Neural cell (in vitro differentiated cells): ENCODE measurements around the gene ACTR6. TPM values are rescaled to one million over a fixed set of nuclear protein-coding genes. Genes with fewer than 3 reads are reported as not detected.
"Not testable (repeated sequence)": the region's sequence is repeated elsewhere in the genome, so short reads cannot be mapped to it uniquely, and the experiment has no call there.

Experiments used
- H2AFZ ChIP-seq: fragments of 200-600, 300-800 bp; sonication (generic), shearing (Covaris generic); 2 replicates; pipeline ENCODE4 v1.6.0; 2014; ENCODE audit warnings: low read depth, mild to moderate bottlenecking, antibody characterized with exemption, low read length, moderate library complexity
- H3F3A ChIP-seq: fragments of 200-600 bp; shearing (Covaris generic); 2 replicates; pipeline ENCODE4 v1.6.1; 2016; ENCODE audit warnings: mild to moderate bottlenecking, moderate library complexity, mixed read lengths, antibody characterized with exemption, low read length; ENCODE audit not compliant: insufficient read depth, poor library complexity, severe bottlenecking
- H3K27ac ChIP-seq: fragments of 200-600, 300-800 bp; sonication (generic), shearing (Covaris generic); 2 replicates; pipeline ENCODE4 v1.5.1; 2014; ENCODE audit warnings: mild to moderate bottlenecking, low read length, moderate library complexity
- H3K27me3 ChIP-seq: fragments of 300-800, 200-600 bp; sonication (generic), shearing (Covaris generic); 2 replicates; pipeline ENCODE4 v1.6.0; 2014; ENCODE audit warnings: mild to moderate bottlenecking, low read depth, low read length, moderate library complexity; ENCODE audit not compliant: insufficient read depth
- H3K36me3 ChIP-seq: fragments of 300-800, 200-600 bp; sonication (generic), shearing (Covaris generic); 2 replicates; pipeline ENCODE4 v1.5.1; 2014; ENCODE audit warnings: mild to moderate bottlenecking, antibody characterized with exemption, low read length, moderate library complexity; ENCODE audit not compliant: insufficient read depth
- H3K4me2 ChIP-seq: fragments of 300-800, 200-600 bp; sonication (generic), shearing (Covaris generic); 2 replicates; pipeline ENCODE4 v1.6.0; 2014; ENCODE audit warnings: mild to moderate bottlenecking, low read length
- H3K4me3 ChIP-seq: fragments of 300-800, 200-600 bp; sonication (generic), shearing (Covaris generic); 2 replicates; pipeline ENCODE4 v1.5.1; 2014; ENCODE audit warnings: mild to moderate bottlenecking, low read length, moderate library complexity
- H3K79me2 ChIP-seq: fragments of 200-600 bp; shearing (Covaris generic); replicated peaks from 2 replicates; pipeline ENCODE4 v1.6.0; 2014; ENCODE audit warnings: mild to moderate bottlenecking, low read length, moderate library complexity; ENCODE audit not compliant: insufficient read depth
- H3K9ac ChIP-seq: fragments of 300-800, 200-600 bp; sonication (generic), shearing (Covaris generic); 2 replicates; pipeline ENCODE4 v1.6.1; 2016; ENCODE audit warnings: mild to moderate bottlenecking, low read length, mixed read lengths
- H3K9me2 ChIP-seq: fragments of 200-600 bp; shearing (Covaris generic); 2 replicates; pipeline ENCODE4 v1.6.1; 2016; ENCODE audit warnings: mild to moderate bottlenecking, low read length, mixed read lengths; ENCODE audit not compliant: insufficient read depth
- H3K9me3 ChIP-seq: fragments of 200-600, 300-800 bp; sonication (generic), shearing (Covaris generic); 2 replicates; pipeline ENCODE4 v1.6.1; 2016; ENCODE audit warnings: mild to moderate bottlenecking, mixed run types, low read length, moderate library complexity, mixed read lengths
- H4K20me1 ChIP-seq: fragments of 200-600 bp; shearing (Covaris generic); 2 replicates; pipeline ENCODE4 v1.6.1; 2016; ENCODE audit warnings: mild to moderate bottlenecking, mixed run types; ENCODE audit not compliant: insufficient read depth
- CTCF ChIP-seq: fragments of 450-650 bp; IDR thresholded peaks from 2 replicates; pipeline ENCODE4 v1.5.1; 2014; ENCODE audit warnings: antibody characterized with exemption, mild to moderate bottlenecking, moderate library complexity; ENCODE audit not compliant: poor library complexity, severe bottlenecking
- EP300 ChIP-seq: fragments of 450-650 bp; conservative IDR thresholded peaks from 2 replicates; pipeline ENCODE4 v1.6.1; 2014; ENCODE audit warnings: antibody characterized with exemption, mild to moderate bottlenecking, moderate library complexity; ENCODE audit not compliant: poor library complexity, severe bottlenecking
- EZH2 ChIP-seq: fragments of 200-600, 300-800 bp; shearing (Covaris generic), sonication (generic); IDR thresholded peaks from 2 replicates; pipeline ENCODE4 v1.6.1; 2014; ENCODE audit warnings: antibody characterized with exemption, low read length, borderline replicate concordance, mild to moderate bottlenecking; ENCODE audit not compliant: insufficient read depth, poor library complexity, severe bottlenecking
- MXI1 ChIP-seq: fragments of 450-650 bp; conservative IDR thresholded peaks from 2 replicates; pipeline ENCODE4 v1.6.1; 2014; ENCODE audit warnings: antibody characterized with exemption, mild to moderate bottlenecking; ENCODE audit not compliant: poor library complexity, severe bottlenecking
- POLR2AphosphoS5 ChIP-seq: IDR thresholded peaks from 2 replicates; pipeline ENCODE4 v1.6.1; 2012
- RAD21 ChIP-seq: fragments of 450-650 bp; conservative IDR thresholded peaks from 2 replicates; pipeline ENCODE4 v1.6.1; 2014; ENCODE audit warnings: antibody characterized with exemption, mild to moderate bottlenecking, moderate library complexity
- SMC3 ChIP-seq: fragments of 450-650 bp; conservative IDR thresholded peaks from 2 replicates; pipeline ENCODE4 v1.6.1; 2014; ENCODE audit warnings: antibody characterized with exemption, mild to moderate bottlenecking, moderate library complexity; ENCODE audit not compliant: poor library complexity
- TAF1 ChIP-seq: IDR thresholded peaks from 2 replicates; pipeline ENCODE4 v1.6.1; 2012; ENCODE audit warnings: low read depth
- polyA plus RNA-seq: library from polyadenylated mRNA; depleted of rRNA; stranded (reverse); fragments of >200 nt; gene quantifications from 2 replicates; pipeline ENCODE4 v1.2.3, GENCODE V29; 2014
- TF ChIP-seq, protein P1 (sequence below): IDR thresholded peaks from 2 replicates; pipeline ENCODE4 v1.6.1; 2012; ENCODE audit warnings: borderline replicate concordance

ACTR6 gene
- polyA plus RNA-seq, 1 donor from 2014 or later = 128 TPM

DNA sequence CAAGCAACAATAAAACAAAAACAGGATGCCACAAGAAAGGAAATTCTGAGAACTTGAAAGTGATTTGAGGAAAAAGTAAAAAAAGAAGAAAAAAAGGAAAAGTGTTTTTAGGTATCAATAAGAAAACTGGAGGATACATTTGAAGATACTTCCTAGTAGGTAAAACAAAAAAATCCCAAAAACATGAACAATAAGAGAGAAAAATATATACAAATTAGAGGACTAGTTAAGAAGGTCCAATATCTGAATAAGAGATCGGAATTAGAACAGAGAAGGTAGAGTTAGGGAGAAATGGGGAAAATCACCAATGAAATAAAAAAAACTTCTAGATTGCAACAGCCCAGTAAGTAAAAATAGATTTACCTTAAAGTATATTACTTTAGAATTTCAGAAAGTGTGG lies 57.5 kb downstream of the ACTR6 start:
- Histone ChIP-seq H3K27ac (no peak overlapping the region), H3K9me2 (no peaks in the 10 kb centered on the region), H3K9ac (no peak overlapping the region), H3F3A (no peaks in the 10 kb centered on the region), H4K20me1 (no peaks in the 10 kb centered on the region), H3K4me2 (no peak overlapping the region), H3K4me3 (no peak overlapping the region), H3K9me3 (no peaks in the 10 kb centered on the region), H3K79me2 (no peaks in the 10 kb centered on the region), H3K36me3 (no peaks in the 10 kb centered on the region), H3K27me3 (no peaks in the 10 kb centered on the region), H2AFZ (no peak overlapping the region)
- TF ChIP-seq, protein P1, sequence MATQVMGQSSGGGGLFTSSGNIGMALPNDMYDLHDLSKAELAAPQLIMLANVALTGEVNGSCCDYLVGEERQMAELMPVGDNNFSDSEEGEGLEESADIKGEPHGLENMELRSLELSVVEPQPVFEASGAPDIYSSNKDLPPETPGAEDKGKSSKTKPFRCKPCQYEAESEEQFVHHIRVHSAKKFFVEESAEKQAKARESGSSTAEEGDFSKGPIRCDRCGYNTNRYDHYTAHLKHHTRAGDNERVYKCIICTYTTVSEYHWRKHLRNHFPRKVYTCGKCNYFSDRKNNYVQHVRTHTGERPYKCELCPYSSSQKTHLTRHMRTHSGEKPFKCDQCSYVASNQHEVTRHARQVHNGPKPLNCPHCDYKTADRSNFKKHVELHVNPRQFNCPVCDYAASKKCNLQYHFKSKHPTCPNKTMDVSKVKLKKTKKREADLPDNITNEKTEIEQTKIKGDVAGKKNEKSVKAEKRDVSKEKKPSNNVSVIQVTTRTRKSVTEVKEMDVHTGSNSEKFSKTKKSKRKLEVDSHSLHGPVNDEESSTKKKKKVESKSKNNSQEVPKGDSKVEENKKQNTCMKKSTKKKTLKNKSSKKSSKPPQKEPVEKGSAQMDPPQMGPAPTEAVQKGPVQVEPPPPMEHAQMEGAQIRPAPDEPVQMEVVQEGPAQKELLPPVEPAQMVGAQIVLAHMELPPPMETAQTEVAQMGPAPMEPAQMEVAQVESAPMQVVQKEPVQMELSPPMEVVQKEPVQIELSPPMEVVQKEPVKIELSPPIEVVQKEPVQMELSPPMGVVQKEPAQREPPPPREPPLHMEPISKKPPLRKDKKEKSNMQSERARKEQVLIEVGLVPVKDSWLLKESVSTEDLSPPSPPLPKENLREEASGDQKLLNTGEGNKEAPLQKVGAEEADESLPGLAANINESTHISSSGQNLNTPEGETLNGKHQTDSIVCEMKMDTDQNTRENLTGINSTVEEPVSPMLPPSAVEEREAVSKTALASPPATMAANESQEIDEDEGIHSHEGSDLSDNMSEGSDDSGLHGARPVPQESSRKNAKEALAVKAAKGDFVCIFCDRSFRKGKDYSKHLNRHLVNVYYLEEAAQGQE = no peak
- TF ChIP-seq POLR2AphosphoS5 (no peak), TAF1 (no peak), CTCF (no peak), RAD21 (no peak), MXI1 (no peak), EZH2 (no peak), EP300 (no peak), SMC3 (no peak)

DNA sequence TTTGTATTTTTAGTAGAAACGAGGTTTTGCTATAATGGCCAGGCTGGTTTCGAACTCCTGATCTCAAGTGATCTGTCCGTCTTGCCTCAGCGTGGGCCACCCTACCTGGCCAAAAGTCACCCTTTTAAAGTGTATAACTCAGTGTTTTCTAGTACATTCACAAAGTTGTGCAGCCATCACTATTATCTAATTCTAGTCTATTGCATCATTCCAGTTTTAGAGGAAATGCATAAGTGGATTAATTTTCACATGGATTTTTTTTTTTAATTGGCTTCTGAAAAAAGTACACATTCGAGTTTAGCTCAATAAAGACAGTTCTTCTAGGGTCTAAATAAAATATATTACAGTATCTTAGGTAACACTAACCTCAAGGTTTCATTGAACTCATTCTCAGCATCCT lies 62.5 kb downstream of the ACTR6 start:
- H3K9me2 ChIP-seq = no peaks in the 10 kb centered on the region
- H3K9ac ChIP-seq = no peak overlapping the region
- no peaks in the 10 kb centered on the region for H3F3A ChIP-seq
- H3K79me2 ChIP-seq = peaks cover 8% of the 10 kb centered on the region
- H3K4me3 ChIP-seq = no peak overlapping the region
- no peaks in the 10 kb centered on the region for H3K9me3 ChIP-seq
- TF ChIP-seq CTCF (no peak), EZH2 (no peak), RAD21 (no peak), EP300 (no peak), POLR2AphosphoS5 (no peak), MXI1 (no peak), TAF1 (no peak), SMC3 (no peak)
- TF ChIP-seq, protein P1 = no peak
- no peaks in the 10 kb centered on the region for H3K27me3 ChIP-seq
- H3K4me2 ChIP-seq = no peak overlapping the region
- H4K20me1 ChIP-seq = no peaks in the 10 kb centered on the region
- H3K36me3 ChIP-seq = no peaks in the 10 kb centered on the region
- H3K27ac ChIP-seq = no peak overlapping the region
- no peak overlapping the region for H2AFZ ChIP-seq

- H3K27me3 ChIP-seq, H3K9me2 ChIP-seq: not testable (repeated sequence)
These were observed 64.5 kb downstream of the ACTR6 start for GRCh38 chr12:100265107-100265506.

More at GRCh38 chr12:100265107-100265506, 64.5 kb downstream of the ACTR6 start:
- not testable (repeated sequence) for H3K9ac ChIP-seq, H3K27ac ChIP-seq, H3K36me3 ChIP-seq, H3K9me3 ChIP-seq, H4K20me1 ChIP-seq, H3F3A ChIP-seq, H3K4me2 ChIP-seq, H2AFZ ChIP-seq, H3K4me3 ChIP-seq
- peaks cover 27% of the 10 kb centered on the region for H3K79me2 ChIP-seq
